ENCODE data around the gene HAND2.

Gene HAND2

DNA sequence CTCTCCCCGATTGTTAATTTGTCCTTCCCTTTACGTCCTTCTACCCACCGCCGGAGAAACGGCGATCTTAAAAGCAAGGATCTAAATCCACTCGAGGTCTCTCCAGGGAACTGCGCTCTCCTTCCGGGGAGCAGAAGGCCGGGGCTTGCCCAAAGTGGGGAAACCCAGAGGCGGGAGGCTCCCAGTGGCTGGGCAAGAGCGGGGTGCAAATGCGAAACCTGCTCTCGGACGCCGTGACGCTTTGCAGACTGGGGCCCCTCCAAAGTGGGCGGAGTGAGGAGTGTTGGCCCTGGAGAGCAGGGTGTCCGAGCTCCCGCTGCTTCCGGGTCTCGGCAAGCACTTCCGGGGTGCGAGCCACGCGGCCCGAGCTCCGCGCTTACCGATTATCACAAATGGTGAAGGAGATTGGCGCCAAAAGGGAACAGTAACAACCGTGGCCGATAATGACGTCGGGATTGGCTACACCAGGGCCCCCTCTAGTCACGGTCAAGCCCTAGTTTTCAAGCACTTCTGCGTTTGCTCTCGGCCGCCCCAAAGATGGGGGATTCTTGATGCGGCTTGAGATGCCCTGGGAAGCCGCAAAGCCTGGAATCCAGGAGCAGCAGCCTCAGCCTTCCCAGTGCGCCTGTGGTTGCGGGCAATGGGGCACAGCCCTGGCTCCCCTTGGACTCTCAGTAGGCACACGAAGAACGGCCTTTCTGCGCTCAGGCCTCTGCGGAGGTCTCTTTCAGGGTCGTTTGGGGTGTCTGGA lies 29.0 kb downstream of the HAND2 start:
- peak; percentile 24 for DNase-seq

DNA sequence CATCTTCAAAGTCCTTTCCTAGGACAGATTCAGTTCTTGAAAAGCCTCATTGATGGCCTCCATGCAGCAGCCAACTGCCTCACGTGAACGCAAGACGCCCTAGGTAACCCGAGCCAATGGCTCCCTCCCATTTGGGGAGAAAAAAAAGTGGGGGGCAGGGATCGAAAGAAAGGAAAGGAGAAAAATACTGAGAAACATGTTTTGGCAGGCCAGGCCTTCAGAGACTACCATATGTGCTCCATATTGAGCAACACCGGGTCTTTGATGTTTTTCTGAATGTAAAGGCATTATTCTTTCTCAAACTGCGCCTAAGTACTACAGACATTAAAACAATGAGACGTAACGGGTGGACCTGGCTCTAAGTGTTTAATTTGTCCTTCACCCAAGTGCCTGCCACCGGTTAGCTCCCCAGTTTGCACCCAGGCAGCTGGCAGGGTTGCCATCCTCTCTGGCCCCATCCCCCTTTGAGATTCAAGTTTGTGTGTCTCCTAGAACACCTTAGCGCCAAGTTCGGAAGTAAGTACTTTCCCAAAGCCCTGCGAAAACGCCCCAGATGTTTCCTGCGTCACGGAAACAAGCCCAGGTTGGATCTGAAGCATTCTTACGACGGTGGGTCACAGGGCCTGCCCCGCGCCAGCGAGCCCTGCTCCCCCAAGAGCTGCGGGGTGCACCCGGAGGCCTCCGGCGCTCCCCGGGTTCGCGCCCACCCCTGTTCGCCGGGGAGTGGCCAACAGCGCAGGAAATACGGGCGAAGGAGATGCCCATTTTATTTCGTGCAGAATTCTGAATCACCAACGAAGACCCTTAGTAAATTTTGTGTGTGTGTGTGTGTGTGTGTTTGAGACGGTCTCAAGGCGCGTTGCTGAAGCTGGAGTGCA lies 30.1 kb downstream of the HAND2 start:
- no peak for DNase-seq

DNA sequence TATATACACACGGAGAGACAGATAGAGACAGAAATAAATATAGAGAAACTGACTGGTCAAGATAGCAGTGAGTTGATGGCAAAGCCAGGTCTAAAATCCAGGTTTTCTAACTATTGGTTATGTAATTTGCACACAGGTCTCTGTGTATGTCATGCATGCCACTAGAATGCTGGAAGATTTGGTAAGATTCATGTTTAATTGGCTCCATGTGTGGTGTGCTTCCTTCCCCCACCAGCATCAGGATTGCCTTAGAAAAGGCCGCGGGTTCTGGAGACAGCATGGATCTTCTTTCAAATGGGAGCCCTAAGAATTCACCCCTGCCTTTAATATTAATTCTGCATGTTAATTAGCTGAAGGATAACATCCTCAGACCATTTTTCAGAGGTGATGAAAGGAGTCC lies 31.3 kb downstream of the HAND2 start:
- no peak for DNase-seq

DNA sequence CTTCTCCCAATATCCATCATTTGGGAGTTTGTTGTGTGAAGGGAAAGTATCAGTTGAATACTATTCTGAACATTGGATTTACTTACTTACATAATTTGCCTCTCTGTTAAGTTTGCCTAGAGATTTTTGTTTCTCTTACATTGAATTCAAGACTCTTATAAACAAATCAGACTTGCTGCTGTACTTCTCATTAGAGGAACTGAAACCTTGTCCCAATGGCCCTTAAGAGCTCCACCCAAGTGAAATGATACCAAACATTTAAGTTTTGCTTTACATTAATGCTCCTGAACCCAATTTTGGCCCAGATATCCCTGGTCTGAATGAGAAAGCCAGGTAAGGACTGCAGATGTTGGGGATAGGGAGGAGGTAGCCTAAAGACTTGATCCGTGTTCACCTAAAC lies 32.0 kb downstream of the HAND2 start:
- DNase-seq = no peak

DNA sequence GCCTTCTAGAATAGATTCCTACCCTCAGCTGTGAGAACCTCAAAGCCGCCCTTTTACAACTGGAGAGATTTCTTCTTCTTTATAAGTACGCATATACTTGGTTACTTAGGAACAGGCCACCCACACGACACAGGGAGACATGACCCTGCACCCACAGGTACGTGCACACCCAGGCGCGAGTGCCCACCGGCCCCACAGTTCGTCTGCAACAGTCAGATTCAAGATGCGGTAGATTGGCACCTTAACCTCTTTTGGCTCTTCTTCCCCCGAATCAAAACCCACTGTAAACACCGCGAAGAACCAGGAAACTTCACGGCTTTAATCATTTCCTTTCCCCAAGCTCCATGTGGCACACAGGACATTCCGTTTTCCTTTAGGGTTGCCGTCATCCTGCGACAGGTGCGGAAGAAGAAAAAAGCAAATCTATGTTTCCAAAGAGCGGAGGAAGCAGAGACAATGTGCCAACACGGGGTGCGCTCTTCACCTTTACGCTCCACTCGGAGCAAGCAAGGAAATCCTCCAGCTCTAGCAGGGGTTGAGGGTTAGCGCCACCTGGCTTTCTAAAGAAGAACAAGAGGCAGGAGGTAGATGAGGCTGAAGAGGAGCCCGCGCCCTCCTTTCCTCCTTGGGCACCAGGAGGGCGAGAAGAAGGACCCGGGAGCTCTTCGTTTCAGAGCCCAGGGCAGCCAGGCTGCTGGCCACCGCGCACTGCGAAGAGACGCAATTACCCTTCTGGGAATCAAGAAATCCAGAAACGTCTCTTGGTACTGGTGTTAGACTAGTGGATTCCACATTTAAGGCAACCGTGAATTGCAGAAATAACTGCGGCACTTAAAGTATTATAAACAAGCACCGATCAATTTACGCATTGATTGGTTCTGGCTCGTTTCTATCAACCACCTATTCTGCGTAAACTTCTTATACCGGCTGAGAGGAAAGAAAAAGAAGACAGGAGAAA lies 35.7 kb downstream of the HAND2 start:
- peak; percentile 70 for DNase-seq

DNA sequence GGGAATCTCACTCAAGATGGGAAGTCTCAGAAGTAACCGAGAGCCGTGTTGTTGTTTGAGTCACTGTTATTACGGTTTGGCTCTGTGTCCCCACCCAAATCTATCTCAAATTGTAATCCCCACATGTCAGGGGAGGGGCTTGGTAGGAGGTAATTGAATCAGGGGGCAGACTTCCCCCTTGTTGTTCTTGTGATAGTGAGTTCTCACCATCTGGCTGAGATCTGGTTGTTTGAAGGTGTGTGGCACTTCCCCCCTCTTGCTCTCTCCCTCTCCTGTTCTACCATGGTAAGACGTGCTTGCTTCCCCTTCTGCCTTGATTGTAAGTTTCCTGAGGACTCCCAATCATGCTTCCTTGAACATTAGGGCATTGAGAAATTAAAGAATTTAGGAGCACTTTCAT lies 37.0 kb downstream of the HAND2 start:
- DNase-seq = no peak

DNA sequence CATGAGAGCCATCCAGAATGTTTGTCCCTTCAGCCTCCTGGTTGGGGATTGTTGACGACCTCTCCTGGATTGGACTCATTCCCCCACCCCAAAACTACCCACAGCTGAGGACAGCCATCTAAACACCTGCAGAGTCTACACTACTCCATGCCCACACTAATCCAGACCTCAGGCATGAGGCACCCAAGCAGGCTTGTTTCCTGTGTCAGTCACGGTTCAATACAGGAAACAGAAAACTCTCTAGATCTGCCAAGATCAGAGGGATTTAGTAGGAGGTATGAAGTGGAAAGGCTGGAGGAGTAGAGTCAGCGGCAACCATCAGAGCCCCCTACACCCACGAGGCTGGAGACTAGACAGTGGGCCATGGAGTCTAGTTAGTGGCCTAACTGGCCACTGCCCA lies 37.7 kb downstream of the HAND2 start:
- no peak for DNase-seq

DNA sequence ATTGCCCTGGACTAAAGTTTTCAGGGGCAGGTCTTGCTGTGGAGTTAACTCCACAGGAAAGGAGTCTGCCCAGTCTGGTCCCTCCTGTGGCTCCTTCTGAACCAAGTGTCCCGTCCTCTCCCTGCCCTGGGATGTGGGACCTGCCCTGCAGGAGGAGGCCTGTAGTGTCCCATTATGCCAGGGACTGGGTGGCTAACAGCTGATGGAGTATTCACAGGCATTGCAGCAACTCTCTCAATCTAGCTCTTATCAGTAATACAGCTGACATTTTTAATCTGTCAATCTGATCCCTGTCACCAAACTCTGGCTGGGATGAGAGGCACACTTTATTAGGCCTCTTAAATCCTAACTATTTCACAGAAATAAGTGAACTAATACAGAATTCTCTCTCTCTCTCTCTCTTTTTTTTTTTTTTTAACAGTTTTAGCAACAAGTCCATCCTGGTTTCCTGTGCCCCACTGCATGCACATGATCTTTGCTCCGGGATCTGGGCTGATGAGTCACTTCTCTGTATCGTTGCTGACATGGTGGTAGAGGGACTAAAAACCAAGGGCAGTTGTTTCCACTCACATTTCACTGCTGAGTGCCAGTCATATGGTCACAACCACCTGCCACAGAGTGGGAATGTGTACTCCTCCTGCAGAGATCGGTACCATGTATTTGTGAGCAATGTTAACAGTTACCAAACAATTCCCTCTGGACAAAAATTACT lies 39.1 kb downstream of the HAND2 start:
- DNase-seq = no peak

DNA sequence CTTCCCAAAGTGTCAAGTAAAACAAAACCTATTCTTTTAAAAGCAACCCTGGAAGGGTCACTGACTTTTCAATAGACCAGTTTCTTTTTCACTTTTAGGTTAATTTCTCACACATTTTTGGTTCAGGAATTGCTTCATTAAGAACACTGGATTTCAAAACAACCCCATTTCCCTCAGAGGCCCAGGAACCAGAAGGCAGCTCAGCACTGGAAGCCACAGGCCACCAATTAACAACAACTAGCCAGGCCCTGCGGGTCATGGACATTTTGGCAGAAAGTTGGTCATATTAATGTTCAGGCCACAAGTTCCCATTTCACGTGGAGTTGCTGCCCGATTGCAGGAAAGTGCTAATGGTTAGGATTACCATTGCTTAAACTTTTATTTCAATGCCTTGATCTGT lies 39.8 kb downstream of the HAND2 start:
- DNase-seq = no peak

DNA sequence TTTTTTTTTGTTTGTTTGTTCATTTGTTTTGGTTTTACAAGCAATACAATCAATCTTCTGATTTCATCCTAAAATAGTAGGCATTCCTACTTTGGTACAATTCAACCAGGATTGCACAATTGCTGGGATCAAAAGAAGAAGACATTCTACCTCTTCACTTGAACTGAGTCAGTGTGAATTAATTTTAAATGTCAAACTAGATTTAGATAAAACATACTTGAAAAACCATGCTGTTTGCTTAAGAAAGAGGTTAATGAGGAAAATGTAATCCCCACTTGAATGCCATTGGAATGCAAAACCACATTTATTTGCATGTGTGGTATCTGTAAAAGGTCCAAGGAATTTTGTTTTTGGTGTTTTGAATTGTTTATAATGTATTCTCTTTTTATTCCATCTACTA lies 40.5 kb downstream of the HAND2 start:
- no peak for DNase-seq

DNA sequence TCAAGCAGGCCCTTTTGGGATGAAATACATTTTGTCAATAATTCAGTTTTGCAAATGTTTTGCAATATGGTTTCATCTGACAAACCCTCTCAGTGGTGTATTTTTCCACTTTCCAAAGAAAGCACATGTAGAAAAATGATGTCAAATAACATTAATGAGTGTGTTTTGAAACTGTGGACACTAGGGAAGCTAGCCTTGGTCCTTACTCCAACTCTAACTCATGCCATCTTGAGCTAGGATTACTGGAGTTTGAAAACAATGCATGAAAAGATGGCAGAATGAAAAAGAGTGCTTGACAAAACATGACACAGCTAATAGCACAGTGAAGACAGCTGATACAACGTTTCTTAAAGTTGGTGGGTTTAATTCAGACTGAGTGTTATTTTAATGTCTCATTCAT lies 41.4 kb downstream of the HAND2 start:
- no peak for DNase-seq

DNA sequence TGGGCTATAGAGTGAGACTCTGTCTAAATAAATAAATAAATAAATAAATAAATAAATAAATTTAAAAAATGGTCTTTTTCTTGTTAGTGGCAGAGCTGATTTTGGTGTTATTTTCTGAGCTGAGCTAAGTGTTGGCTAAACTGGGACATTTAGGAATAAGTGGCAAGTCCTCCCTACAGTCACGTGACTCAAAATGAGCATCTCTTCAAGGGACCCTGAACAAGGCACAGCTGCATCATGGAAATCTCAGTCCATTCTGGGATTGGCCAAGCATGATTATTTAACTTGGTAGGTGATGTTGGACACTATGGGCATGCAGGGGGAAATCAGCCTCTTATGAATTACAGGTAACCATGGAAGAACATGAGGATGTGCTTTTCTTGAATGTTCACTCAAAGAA lies 42.0 kb downstream of the HAND2 start:
- DNase-seq = no peak

DNA sequence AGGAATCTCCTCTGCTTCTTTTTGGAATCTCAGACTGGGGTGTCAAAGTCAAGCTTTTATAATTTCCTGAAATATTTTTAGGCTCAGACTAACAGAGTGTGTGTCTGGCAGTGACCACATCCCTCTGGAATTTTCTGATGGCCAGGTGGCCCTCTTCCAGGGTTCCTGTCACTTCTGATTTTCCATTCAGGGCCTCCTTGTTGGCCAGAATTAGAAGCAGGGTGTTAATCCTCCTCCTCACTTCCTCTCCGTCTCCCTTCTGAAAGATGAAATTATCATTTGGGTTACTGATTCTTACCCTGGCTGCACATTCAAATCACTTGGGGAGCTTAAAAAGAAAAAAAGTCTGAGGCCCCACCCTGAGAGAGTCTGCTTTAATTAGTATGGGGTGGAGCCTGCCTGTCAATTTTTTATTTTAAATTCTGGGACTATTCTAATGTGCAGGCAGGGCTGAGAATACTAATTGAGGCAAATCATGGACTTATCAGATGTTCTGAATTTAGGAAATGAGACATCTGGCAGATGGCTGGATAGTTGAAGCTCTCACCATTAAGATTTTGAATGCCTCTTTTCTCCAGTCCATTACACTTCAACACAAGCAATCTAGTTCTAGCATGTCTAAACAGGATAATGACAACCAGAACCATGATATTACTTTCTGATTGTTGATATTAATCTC lies 43.2 kb downstream of the HAND2 start:
- no peak for DNase-seq

DNA sequence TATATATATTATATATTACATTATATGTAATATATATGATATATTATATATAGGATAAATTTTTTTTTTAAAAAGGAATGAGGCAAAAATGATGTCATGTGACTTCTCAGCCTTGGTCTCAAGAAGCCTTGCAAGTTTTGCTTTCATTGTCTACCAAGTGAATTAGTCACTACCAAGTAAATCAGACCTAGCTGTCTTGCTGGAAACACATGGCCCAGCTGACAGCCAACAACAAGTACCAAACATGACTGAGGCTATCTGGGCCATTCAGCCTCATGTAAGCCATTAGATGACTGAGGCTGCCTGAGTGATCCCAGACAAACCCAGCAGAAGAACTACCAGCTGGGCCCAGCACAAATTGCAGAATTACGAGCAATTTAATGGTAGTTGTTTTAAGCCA lies 44.9 kb downstream of the HAND2 start:
- DNase-seq = no peak

DNA sequence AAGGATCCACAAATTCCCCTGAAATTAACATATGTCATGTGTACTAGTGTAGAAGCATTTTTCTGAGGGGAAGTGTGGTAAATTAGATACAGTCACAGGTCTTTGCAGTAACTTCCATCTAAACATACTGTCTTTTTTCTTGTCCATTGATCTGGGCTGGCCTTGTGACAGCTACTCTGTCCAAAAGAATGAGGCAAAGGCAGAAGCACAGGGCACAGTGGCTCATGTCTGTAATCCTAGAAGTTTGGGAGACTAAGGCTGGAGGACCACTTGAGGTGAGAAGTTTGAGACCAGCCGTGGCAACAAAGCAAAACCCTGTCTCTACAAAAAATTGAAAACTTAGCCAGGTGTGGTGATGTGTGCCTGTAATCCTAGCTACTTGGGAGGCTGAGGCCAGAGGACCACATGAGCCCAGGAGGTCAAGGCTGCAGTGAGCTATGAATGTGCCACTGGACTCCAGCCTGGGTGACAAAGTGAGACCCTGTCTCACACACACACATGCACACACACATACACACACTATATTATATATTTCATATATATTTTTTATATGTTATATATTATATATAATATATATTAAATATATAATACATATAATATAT lies 47.6 kb downstream of the HAND2 start:
- no peak for DNase-seq

DNA sequence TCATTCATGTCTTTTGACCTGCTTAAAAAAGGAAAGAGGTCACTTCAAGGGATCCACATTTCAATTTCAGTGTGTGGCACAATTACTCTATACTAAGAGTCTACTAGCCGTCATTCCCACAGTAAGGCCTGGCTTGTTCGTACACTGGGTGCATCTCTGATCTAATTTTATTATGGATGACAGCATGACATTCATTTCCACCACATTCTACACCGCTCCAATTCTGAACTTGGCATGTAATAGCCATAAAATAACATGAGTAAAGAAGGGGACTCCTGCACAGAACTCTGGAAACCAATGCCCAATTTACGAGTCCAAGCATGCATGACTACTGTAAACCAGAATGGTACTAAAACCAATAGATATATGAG lies 51.1 kb downstream of the HAND2 start:
- no peak for DNase-seq

DNA sequence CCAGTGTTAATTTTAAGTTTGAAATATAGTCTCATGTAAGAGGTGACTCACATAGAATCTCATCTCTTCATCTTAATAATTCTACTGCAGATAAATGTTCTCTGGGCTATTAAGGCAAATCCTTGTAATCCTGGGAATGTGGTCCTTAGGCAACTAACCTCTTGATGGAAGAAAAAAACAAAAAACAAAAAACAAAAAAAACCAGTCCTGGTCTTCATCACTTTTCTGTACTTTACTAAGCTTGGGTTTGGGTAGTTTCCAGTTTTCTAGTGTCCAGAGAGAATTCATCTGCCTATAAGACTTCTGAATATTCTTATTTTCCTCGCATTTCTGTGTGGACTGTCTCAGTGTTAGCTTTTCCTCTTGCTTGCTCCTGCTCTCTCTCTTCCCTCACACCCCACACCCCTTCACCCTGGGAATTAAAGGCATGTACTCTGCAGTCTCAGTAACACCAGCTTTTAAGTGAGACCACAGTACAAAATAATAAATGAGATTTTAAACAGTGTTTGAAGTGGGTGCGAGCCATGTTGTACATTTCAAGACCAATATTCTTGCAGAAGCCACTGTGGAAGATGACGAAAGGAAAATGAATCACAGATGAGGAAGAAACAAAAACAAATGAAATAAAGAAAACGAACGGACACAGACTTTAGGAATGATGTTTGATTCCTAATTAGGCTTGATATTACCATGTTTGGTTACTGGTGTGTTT lies 51.7 kb downstream of the HAND2 start:
- DNase-seq = no peak

DNA sequence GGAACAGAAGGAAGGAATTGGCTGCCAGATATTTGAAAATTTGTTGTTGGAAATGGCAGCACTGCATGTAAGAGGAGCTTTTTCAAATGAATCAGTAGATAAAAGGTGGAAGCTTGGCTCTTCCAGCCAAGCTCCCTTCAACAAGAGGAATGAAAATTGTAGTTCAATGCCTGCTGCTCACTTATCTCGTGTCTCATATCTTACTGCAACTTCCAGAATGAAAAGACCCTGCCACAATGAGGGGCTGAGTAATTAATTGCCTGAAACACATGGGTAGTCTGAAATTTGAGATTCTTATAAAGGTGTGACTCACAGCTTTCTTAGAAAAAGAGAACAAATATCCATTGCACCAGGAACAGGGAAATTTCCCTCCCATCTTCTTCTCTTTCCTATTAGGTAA lies 53.0 kb downstream of the HAND2 start:
- DNase-seq = no peak

All from CD4-positive, alpha-beta T cell treated with Interleukin-6 for 4 hours (primary cell).